Body of pancreas (tissue), 4 donors: ENCODE measurements around the gene PI16. TPM values are rescaled to one million over a fixed set of nuclear protein-coding genes. Genes with fewer than 3 reads are reported as not detected.

ENCODE experiments used
- ATAC-seq: fragments of 150-250 bp; one replicate; pipeline ENCODE4 v1.9.1; 2016
- DNase-seq, 4 donors: peaks; one replicate each; pipeline ENCODE4 v3.0.0-alpha.2; 2019
- H3K27ac ChIP-seq, 4 donors: fragments of 200-600 bp; sonication (generic); 1 replicate in 3 of 4; 2 replicates in 1 of 4; pipeline versions ENCODE4 v1.5.1 to v1.6.1; 2016 to 2019; ENCODE audit warnings: mild to moderate bottlenecking in 1 of 4, mixed read lengths in 1 of 4, moderate library complexity in 1 of 4
- H3K27me3 ChIP-seq, 2 donors: fragments of 200-600 bp; sonication (generic); one replicate each; pipeline ENCODE4 v1.6.0; 2016; ENCODE audit warnings: mild to moderate bottlenecking in 1 of 2
- H3K36me3 ChIP-seq, 2 donors: fragments of 200-600 bp; sonication (generic); replicated peaks in 1 of 2; 2 replicates each; pipeline ENCODE4 v1.5.1; 2016; ENCODE audit warnings: low read depth in 2 of 2; ENCODE audit not compliant: insufficient read depth in 1 of 2
- H3K4me1 ChIP-seq: fragments of 200-600 bp; sonication (generic); one replicate; pipeline ENCODE4 v1.6.0; 2016
- H3K4me3 ChIP-seq, 2 donors: fragments of 200-600 bp; sonication (generic); 1 replicate in 1 of 2; 2 replicates in 1 of 2; pipeline ENCODE4 v1.5.1; 2016 to 2019
- H3K9me3 ChIP-seq, 3 donors: fragments of 200-600 bp; sonication (generic); 1 replicate in 2 of 3; 2 replicates in 1 of 3; pipeline ENCODE4 v1.5.1; 2016
- POLR2A ChIP-seq, 3 donors: fragments of 450-650 bp; IDR thresholded peaks; one replicate each; pipeline ENCODE4 v1.6.1; 2016; ENCODE audit warnings: antibody characterized with exemption in 3 of 3, mild to moderate bottlenecking in 2 of 3
- WGBS, 2 donors: methylation state at CpG; one replicate each; pipeline ENCODE4 v1.1.5; 2017; 5-methylcytosine and 5-hydroxymethylcytosine counted together
- intact Hi-C: fragments of 100-400 bp; cut with DNase I; formaldehyde crosslinking; loops from one replicate; pipeline ENCODE4 v1.15.1; 2023
- total RNA-seq, 2 donors: library from RNA; depleted of rRNA; stranded (reverse); fragments of >200 nt; gene quantifications; one replicate each; pipeline ENCODE4 v1.1.0, GENCODE V29; 2016
- TF ChIP-seq, protein P1 (sequence below), 7 experiments: fragments of 450-650 bp in 4 of 7; fragments of 200-600 bp in 3 of 7; sonication (generic) in 3 of 7; IDR thresholded peaks; one replicate each; pipeline ENCODE4 v1.5.1; 2016 to 2019; ENCODE audit warnings: antibody characterized with exemption in 7 of 7

The PI16 gene
- total RNA-seq, 2 donors from 2014 or later: 0.33 to 3.1 TPM

GRCh38 chr6:36976509-36976908 is 22.0 kb downstream of the PI16 start:
- intact Hi-C loops: loop anchor here (5.0 kb wide), 1 partner anchor 84 kb away; no protein-coding TSS in a partner anchor
- Histone ChIP-seq H3K4me1 (peaks cover 27% of the 10 kb centered on the region), H3K4me3 (no peak overlapping the region), H3K36me3 (peaks cover 36 to 46% of the 10 kb centered on the region in 2 donors), H3K9me3 (no peaks in the 10 kb centered on the region), H3K27ac (no peak overlapping the region), H3K27me3 (no peaks in the 10 kb centered on the region)
- WGBS, 2 donors: 78 to 95% methylated on average over 5 to 7 of the region's 7 CpGs
- ATAC-seq (no peak), DNase-seq (no peak)
- no peak for TF ChIP-seq POLR2A (IDR thresholded peaks at IDR 0.05)
- TF ChIP-seq, protein P1, sequence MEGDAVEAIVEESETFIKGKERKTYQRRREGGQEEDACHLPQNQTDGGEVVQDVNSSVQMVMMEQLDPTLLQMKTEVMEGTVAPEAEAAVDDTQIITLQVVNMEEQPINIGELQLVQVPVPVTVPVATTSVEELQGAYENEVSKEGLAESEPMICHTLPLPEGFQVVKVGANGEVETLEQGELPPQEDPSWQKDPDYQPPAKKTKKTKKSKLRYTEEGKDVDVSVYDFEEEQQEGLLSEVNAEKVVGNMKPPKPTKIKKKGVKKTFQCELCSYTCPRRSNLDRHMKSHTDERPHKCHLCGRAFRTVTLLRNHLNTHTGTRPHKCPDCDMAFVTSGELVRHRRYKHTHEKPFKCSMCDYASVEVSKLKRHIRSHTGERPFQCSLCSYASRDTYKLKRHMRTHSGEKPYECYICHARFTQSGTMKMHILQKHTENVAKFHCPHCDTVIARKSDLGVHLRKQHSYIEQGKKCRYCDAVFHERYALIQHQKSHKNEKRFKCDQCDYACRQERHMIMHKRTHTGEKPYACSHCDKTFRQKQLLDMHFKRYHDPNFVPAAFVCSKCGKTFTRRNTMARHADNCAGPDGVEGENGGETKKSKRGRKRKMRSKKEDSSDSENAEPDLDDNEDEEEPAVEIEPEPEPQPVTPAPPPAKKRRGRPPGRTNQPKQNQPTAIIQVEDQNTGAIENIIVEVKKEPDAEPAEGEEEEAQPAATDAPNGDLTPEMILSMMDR (IDR thresholded peaks at IDR 0.05): no peak

DNA sequence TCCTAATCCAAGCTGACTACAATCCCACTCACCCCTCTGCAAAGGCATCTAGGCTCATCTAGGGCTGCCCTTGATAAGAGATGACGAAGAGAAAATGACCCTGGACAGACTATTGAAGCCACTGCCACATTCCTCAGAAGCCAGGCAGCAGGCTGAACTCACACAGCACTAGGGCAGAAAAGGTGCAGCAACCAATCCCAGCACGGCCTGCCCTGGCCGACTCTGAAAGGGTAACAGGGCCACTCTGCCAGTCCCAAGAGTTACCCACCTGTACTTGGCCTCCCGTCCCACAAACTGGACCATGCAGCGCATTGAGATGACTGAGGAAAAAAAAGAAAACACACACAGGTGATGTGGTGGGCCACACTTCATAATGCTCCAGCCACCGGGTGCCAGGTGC is 22.4 kb downstream of the PI16 start:
- Histone ChIP-seq H3K36me3 (peaks cover 36 to 46% of the 10 kb centered on the region in 2 donors), H3K27ac (no peak overlapping the region), H3K9me3 (no peaks in the 10 kb centered on the region), H3K4me1 (peaks cover 31% of the 10 kb centered on the region), H3K4me3 (no peak overlapping the region), H3K27me3 (no peaks in the 10 kb centered on the region)
- TF ChIP-seq, protein P1 (IDR thresholded peaks at IDR 0.05): no peak
- no peak for TF ChIP-seq POLR2A (IDR thresholded peaks at IDR 0.05)
- ATAC-seq (no peak), DNase-seq (no peak)
- WGBS, 2 donors: 91% methylated on average over 6 of the region's 6 CpGs
- intact Hi-C loops: loop anchor here (5.0 kb wide), 1 partner anchor 85 kb away; no protein-coding TSS in a partner anchor

DNA sequence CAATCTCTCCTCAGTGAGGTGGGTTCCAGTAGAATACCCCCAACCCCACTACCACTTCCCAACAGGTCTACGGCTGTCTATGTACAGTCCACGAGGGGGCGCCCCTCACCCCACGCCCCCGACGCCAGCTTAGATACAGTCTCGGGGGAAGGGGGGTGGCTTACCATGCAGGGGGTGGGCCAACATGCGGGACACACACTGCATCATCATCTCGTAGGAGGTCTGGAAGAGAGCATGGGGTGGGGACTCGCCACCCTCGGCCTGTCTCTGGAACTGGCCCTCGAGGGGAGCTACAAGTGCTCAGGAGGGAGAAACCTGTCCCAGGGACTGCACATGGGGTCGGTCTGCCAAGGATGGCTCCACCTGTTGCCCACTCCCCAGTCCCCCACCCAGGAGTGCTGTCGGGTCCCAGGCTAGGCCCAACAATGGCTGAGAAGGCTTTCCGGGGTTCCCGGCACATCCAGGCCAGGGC is 23.0 kb downstream of the PI16 start:
- peak in 1 of 4 donors; percentile 39 for DNase-seq

GRCh38 chr6:36978421-36979346 is 24.1 kb downstream of the PI16 start:
- TF ChIP-seq, protein P1 (IDR thresholded peaks at IDR 0.05): no peak
- no peak for TF ChIP-seq POLR2A (IDR thresholded peaks at IDR 0.05)
- H3K27ac ChIP-seq: peak overlapping the region in 1 of 4 donors; percentile 22
- intact Hi-C loops: loop anchor here (5.0 kb wide), 1 partner anchor 86 kb away; no protein-coding TSS in a partner anchor
- no peaks in the 10 kb centered on the region for H3K27me3 ChIP-seq
- H3K36me3 ChIP-seq: peaks cover 27 to 33% of the 10 kb centered on the region in 2 donors
- no peaks in the 10 kb centered on the region for H3K9me3 ChIP-seq
- peaks cover 44% of the 10 kb centered on the region for H3K4me1 ChIP-seq
- DNase-seq (no peak), ATAC-seq (no peak)
- WGBS, 2 donors: 65 to 84% methylated on average over 6 to 11 of the region's 11 CpGs
- no peak overlapping the region for H3K4me3 ChIP-seq

More for the DNA sequence above, 23.0 kb downstream of the PI16 start:
- TF ChIP-seq POLR2A (IDR thresholded peaks at IDR 0.05): no peak
- TF ChIP-seq, protein P1 (IDR thresholded peaks at IDR 0.05): peak in 6 of 7 experiments; percentile 20 to 34 (median 32)
- Histone ChIP-seq H3K36me3 (peaks cover 30 to 44% of the 10 kb centered on the region in 2 donors), H3K27ac (no peak overlapping the region), H3K4me1 (peaks cover 33% of the 10 kb centered on the region), H3K9me3 (no peaks in the 10 kb centered on the region), H3K27me3 (no peaks in the 10 kb centered on the region), H3K4me3 (no peak overlapping the region)
- ATAC-seq: no peak
- 77 to 90% methylated on average over 7 to 15 of the region's 16 CpGs for WGBS, 2 donors
- intact Hi-C loops: loop anchor here (5.0 kb wide), 1 partner anchor 85 kb away; no protein-coding TSS in a partner anchor
